Amygdala (tissue), 56 donors: ENCODE measurements around the gene GRK3.

Source experiments
- DNase-seq, 56 donors: peaks; one replicate each; lab custom pipeline; 2025; lab: John Stamatoyannopoulos, UW

GRK3 gene

DNA sequence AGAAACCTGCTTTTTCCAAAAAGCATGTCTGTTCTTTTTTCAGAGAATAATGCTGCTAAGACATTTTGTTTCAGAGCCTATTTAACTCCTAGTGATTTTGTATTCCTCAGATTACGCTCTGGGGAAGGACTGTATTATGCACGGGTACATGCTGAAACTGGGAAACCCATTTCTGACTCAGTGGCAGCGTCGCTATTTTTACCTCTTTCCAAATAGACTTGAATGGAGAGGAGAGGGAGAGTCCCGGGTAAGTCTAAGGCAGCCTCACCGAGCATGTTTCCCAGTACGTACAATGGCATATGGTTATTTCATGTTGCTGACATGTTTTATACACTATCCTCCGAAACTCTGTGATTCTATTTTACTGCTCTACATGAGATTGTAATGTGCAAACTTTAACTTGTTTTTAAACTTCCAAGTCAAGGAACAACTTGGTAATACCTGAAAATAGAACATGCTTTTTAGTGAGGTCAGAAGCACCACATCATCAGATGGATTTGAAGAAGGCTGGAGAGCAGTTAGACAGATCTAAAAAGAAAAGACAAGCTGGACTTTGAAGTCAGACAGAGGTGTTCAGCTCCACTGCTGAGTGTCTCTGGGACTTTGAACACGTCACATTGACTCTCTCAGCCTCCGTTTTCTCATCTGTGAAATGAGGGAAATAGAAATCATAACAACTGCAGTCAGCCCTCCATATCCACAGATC, 153.8 kb downstream of the GRK3 start:
- no peak for DNase-seq

DNA sequence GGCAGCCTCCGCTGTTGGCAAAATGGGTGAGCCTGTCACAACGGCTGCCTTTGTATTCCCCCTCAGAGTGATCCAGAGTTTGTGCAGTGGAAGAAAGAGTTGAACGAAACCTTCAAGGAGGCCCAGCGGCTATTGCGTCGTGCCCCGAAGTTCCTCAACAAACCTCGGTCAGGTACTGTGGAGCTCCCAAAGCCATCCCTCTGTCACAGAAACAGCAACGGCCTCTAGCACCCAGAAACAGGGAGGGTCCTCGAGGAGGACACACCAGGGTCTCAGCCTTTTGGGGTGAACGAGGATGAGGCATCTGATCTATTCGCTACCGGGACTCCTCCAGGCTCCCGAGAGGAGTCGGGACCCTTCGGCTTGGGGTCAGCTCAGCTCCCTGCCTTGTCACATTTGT, 157.7 kb downstream of the GRK3 start:
- DNase-seq: no peak

DNA sequence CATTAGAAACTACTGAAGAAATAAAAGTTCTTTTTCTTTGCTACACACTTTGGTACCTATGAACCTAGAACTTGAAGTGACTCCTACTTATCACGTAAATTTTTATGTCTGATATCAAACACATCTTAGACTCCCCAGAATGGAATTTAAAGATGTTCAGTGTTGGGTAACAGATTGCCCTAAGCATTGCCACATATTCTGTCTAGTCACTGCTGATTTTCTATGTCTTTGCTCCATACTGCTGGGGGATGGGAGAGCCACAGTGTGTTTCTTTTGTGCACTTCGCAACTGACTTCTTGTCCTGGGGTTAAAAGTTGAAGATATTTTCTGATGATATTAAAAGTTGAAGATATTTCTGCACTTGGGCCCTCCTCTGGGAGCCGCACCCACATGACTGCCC, 158.2 kb downstream of the GRK3 start:
- DNase-seq: no peak

DNA sequence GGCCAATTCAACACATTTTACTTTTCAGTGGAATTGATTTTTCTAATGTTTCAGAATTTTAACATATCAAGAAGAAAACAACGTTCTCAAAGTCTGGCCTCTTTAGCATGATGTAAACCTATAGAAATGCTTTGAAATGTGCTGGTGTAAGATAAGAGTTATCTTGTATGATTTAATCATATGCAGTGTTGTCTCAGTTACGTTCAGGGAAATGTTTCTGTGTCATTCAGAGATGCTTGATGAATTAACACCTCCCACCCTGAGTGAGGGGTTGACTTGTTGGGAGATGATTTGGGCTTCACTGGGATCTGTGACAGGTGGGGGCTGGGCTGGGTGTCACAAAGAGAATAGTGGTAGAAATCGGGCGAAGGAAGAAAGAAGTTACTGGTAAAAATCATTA, 161.8 kb downstream of the GRK3 start:
- DNase-seq: no peak

DNA sequence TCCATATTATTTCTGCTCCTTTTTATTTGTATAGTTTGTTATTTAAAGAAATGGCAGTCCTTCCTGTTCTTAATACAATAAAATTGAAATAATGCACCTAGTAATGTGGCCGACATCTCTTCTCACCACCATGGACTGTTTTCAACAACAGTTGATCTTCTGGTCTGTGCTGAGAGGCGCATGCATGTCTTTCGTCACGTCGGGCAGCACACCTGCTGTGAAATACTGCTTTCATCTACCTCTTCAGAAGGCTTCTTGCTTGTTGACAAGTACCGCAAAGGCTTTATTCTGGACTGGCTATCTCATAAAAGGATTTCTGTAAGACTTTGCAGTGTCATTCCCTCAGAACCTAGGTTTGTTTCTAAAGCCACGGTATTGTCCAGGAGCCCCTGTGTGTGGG, 163.6 kb downstream of the GRK3 start:
- DNase-seq: no peak

DNA sequence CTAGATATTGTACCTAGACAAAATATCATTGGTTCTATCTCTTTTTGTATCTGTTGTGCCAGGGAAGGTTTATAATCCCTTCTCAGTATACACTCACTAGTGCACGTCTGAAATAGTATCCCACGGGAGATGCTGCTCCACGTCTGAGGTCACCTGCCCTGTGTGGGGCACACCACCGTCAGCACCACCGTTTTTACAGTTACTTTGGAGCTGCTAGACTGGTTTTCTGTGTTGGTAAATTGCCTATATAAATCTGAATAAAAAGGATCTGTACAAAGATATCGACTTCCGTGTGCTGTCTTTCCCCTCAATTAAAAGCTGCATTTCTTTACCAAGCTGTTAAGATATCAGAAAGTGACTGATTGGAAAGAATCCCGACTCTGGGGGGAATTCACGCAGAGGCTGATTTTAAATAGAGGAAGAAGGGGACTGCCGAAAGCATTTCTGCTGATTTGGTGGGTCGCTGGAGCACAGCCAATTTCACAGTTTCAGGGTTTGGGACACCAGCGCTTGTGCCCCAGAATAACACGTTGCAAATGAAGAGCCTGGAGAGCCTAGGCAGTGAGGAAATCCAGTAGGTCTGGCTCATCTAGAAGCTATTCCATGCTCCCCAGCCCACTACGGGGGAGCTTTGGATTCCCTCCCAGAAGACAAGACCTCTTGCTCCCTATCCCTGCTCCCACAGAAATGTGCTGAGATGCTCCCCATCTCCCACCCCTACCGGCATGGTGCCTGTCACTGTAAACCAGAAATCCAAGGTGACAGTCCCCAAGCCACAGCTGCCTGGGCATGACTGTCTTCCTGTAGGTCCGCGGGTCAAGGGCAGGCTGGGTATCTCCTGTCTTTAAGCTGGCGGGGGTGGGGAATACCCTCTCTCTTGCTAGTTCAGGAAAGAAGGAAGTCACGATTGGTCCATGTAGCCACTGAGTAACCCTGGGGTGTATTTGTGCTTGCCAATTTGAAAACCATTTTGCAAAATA, 164.8 kb downstream of the GRK3 start:
- DNase-seq: no peak

DNA sequence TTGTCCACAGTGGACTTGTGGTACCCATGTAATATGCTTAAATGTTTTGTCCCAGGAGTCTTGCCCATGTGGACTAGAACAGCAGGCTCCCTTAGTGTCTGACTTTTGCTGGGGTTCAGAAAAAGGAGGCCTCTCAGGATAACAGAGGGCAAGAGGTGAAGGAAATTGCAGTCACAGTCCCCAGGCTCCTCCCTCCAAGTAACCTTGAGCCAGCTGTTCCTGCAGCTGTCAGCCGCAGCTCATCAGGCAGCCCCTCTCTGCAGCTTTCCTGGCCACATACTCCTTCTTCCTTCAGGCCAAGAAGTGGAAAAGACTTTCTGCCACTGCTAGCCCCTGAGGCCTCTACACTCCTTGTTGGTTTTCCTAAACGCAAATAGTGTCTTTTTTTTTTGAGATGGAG, 171.2 kb downstream of the GRK3 start:
- no peak for DNase-seq

DNA sequence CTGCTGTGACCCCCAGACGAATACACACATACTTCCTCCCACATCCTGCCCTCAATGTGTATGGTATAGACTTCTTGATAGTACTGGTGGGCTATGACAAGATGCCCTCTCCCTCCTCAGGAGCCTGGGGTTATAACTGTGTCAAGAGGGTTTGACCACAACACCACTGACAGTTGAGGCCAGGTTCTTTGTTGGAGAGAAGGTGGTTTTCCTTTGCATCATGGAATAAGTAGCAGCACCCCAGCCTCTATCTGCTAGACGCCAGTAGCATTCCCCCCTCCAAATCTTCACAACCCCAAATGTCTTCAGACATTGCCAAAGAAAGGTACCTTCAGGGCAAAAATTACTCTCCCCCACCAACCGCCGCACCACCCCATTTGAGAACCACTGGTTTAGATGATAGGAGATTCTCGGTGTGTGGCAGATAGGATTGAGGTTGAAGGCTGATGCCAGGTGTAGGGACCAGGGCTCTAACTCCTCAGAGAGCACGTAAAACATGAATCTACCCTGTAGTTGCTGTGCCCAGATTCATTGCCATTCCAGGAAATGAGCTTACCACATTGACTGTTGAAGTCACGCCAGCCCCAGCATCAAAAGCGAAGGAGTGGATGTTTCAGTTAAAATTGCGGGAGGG, 172.0 kb downstream of the GRK3 start:
- DNase-seq: no peak

DNA sequence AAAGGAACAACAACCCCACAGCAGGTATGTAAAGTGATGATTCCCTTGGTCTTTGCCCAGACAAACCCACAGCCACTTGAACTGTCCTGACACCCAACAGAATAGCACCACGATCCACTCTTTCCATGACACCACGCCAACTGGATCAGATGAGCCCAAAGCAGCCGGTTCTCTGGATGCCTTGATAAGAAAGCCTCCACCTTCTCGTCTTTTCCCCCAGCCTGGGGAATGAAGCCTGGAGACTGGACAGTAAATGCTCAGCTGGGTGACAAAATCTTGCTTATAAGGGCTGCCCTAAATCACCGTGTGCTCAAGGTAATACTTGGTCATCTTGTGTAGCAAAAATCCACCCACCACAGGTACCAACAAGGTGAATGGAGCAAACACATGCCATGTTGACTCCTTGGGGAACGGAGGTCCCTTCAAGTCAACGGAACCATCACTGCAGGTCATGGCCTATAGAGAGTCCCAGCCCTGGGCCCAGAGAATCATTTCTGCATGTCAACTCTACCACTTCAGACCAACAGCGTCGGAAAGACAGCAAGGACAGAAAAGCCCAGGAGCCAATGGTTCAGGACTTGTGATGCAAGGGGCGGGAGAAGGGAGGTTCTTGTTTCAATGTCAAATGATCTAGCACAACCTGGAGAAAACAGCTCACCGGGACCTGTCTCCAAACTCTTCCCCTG, 175.3 kb downstream of the GRK3 start:
- no peak for DNase-seq

DNA sequence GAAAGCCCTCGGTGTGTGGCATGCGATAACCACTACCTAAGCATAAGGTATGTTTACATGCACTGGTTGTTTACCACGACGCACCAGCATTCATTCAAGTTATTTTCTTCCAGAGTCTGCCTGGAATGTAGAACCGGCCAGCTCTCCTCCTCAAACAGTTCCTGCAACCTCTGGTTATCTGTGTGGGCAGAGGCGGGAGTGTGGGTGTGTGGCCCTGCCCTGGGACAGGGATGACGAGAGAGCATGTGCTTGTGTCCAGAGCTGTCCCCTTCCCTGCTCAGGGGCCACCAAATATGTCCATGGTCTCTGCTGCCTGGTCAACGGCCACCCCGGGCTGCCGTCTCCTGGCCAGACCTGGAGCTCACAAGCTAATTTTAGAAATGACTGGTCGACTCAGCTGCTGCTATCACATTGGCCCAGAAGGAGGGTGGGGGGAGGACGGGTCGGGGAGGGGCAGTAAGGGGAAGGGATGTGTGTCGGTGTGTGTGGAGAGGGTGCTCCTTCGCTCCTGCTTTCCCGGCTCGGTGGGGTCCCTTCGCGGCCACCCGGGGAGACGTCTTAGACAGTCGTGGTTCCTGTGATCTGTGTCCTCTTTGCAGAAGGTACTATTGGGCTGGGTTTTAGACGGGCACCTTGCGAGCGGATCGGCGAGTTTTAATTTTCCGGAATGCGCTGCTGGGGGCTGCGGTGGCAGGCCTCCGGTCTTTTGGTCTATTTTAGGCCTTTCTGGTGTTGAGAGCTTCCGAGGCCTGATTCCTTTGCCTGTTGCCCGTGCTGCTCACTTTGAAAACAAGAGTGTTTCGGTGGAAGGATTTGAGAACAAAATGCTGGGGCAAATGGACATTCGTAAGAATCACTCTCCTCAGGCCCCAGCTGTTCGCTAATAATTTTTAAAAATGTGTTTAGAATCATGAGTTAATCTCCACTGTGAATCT, 177.5 kb downstream of the GRK3 start, which contains the start of gene MYO18B:
Gene MYO18B (plus strand): TSS at position 497 of the 935 bp plus-strand sequence. CDS start 18,905 bp downstream, outside the sequence.
- DNase-seq: no peak

DNA sequence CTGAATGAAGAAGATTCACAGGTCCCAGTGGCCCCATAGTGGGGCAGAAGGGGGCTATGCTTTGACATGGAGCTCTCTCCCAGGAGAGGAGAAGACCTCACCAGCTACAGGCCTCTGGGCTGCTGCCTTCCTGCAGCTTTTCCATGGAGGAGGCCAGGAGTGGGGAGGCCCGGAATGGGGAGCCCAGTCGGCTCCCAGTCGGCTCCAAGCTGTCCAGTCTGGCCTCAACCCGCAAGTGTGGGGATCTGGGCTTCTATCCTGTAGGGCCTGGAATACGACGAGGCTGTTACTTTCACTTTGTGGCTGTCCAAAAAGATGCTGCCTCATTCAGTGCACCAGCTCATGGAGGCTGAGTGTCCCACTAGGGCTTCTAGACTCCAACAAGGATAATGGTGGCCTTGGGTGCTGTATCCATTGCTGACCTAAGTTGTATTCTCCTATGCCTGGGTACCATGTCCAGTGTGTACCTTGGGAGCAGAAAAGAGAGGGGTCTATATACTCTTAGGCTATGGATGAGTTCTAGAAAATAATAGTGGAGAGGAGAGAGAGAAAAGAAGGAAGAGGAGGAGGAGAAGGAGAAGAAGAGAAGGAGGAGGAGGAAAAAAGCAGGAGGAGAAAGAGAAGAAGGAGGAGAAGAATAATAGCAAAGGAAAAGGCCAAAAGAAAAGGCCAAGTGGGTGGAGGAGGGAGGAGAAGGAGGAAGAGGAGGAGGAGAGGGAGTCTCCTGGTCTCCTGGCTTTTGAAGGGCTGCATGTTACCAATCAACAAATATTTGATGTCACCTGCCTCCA, 178.6 kb downstream of the GRK3 start:
- DNase-seq: no peak

DNA sequence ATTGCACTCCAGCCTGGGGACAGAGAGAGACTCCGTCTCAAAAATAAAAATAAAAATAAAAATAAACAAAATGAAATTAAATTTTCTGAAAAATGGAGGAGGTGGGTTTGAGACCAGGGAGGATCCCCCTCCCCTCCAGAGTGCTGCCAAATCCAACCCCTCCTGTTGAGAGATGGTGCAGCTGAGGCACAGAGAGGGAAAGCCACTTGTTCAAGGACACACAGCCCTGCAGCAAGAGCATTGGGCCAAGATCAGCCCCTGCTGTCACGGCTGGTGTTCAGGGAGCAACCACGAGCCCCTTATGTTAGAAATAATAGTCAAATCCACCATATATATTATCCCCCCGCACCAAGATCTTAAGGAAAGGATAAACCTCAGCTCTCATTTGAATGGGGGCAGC, 180.2 kb downstream of the GRK3 start:
- DNase-seq: no peak

DNA sequence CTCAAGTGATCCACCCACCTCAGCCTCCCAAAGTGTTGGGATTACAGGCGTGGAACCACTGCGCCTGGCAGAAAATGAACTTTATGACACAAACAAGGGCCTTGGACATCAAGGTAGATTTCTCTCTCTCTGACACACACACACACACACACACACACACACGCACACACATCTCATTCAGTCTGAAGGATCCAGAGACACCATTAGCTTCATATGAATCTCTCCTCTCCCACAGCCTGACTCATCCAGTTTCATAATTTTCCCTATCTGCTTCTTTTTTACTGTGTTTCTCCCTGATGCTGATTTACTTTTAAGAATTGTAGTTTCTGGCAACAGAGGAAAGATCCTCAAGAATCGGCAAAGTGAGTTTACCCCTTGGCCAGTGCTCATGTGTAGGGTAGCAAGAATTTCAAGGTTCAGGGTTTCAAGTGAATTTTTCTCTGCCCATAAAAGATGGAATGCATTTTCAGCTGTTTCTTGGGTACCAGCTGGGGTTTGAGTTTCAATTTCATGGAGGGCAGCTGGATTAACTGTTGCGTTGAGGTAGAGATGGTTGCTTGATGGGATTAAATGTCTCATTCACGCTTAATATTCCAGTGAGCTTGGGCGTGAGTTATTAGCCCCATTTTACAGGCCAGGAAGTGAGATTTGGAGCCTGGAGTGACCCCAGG, 181.0 kb downstream of the GRK3 start:
- DNase-seq: no peak

DNA sequence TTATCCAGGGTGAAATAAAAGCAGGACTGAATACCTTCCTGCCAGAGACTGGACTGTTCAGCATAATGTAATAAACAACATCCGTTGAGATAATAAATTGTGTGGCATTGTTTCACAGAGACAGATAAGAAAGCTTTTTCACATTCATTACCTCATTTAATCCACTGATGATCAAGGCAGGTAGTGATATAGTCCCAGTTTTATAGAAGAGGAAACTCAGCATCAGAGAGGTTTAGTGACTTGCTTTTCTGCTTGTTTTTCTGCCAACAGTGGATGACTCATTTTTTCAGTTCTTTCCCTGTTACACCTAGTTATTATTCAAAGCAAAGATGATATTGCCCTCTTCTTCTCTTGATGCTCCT, 181.5 kb downstream of the GRK3 start:
- no peak for DNase-seq

DNA sequence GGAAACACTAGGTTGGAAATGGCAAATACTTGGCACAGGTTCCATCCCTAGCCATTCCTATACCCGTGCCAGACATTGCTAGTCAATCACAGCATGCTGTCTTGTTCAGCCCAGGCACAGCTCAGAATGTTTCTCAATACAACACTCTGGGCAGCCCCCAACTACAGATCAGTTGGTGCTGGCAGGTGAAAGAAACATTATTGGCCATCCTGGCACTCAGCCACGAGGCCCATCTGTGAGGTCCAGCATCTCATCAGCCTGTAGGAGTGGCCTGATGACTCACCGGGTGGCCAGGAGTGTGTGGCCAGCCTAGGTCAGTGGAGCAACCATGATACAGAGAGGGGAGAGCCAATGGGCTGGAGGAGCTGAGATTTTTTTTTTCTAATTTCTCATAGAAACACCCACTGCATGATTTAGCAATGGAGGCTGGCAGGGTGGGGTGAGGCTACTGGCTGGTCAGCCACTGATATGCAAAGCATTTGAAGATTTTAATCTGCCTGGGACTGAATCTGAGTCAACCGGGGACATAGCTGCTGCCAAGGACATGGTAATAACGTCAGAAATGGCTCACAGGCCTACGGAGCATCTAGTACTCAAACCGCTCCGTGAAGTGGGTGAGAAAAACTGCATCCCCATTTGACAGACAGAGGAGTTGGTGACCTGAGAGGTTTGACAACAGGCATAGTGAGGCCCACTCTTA, 182.9 kb downstream of the GRK3 start:
- DNase-seq: no peak

DNA sequence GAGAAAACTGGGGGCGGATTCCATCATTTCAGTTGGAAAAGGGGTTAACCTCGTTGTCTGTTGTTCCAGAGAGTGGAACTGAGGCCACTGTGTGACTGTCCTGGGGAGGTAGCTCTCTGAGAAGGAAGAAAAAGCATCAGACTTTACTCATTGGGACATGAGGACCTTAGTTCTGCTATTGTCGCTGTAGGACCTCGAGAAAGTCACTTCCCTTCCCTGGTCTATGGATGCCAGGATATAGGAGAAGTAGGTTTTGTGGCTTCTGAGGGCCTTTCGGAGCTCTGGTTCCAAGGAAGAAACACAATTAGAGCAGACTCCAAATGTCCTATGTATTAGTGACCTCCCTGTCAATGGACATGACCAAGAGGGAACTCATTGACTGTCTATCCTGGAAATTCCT, 183.7 kb downstream of the GRK3 start:
- DNase-seq: no peak

DNA sequence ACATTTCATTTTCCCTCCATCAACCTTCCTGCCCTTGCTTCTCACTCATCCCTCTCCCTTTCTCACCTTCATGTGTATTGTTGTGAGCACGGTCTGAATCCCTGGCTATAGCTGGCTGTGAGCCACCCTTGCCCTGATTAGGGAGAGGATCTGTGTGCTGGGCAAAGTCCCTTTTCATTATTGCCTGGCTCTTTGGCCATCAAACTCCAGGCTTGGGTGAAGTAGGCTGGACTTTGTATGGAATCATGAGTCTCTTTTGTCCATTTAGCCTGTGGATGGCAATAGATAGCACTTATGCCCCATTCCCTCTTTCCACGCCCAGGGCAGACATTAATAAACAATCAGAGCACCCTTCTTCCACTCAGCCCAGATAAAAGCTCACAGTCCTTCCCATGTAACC, 184.2 kb downstream of the GRK3 start:
- no peak for DNase-seq
